ENCODE data around the gene TSFM. TPM values are rescaled to one million over a fixed set of nuclear protein-coding genes. Genes with fewer than 3 reads are reported as not detected.

Gene TSFM
- total and polyA plus RNA-seq, 4 donors: 15.0 to 22.9 (median 19.3) TPM

DNA sequence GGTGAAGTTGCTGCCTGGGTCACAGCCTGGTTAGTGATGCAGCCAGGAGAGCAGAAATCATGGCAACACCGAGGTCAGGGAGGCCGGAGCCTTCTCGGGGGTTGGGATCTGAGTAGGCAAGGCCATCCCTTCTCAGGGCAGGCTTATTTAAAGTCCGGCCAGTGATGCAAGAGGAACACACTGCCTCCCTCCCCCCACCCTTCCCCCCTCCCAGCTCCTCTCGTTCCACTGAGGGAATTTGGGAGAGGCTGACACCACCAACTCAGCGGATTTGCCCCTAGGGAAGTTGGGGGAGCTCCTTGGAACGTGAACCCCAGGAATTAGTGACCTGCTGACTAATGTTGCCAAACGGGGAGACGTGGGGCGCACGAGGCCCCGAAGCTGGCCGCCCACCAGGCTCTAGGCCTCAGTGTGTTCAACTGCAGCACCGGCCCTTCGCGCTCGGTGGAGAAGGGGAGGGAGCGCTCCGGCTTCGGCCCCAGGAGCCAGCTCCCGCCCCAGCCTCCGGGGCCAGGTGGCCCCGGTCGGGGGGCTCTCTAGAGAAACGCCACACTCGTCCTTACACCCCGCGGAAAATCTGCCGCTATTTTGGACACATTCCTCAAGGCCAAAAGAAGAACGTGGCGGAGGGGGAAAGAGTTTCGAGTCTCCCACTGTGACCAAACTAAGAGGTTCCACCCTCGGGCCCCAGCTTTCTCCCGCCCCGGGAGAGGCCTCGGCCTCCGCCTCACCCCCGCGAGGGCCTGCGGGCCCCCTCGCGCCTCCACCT is 62.3 kb downstream of the TSFM start:
- no peaks in the 10 kb centered on the region for H3K9me3 ChIP-seq (ENCODE audit: control insufficient read depth, low read length)
- H3K27ac ChIP-seq (ENCODE audit: low read depth in 1 of 2, low read length in 2 of 2): peak overlapping the region; percentile 99 to 100
- 0 to 1% methylated on average over 40 to 42 of the region's 42 CpGs for WGBS, 2 donors
- peaks cover 7 to 16% of the 10 kb centered on the region in 2 donors for H3K4me1 ChIP-seq (ENCODE audit: control insufficient read depth in 1 of 2, insufficient read depth in 2 of 2, low read length in 2 of 2)
- no peaks in the 10 kb centered on the region for H3K27me3 ChIP-seq (ENCODE audit: control insufficient read depth in 1 of 2, insufficient read depth in 2 of 2, low read length in 1 of 2)
- peak; percentile 88 to 89 for DNase-seq
- H3K36me3 ChIP-seq (ENCODE audit: control insufficient read depth in 1 of 2, insufficient read depth in 2 of 2, low read length in 1 of 2): no peaks in the 10 kb centered on the region
- intact Hi-C loops (cut with DNase I): loop anchor here in 1 of 2 donors (2.0 kb wide), 1 partner anchor 48 kb away; no protein-coding TSS in a partner anchor
- peak overlapping the region; percentile 87 to 98 for H3K4me3 ChIP-seq (ENCODE audit: low read length in 2 of 2)
- ATAC-seq (ENCODE audit: low FRiP score): peak; percentile 62

GRCh38 chr12:57845478-57846284 is 63.1 kb downstream of the TSFM start:
- ATAC-seq (ENCODE audit: low FRiP score): peak; percentile 70
- intact Hi-C loops (cut with DNase I): loop anchor here in 1 of 2 donors (2.0 kb wide), 1 partner anchor 47 kb away; no protein-coding TSS in a partner anchor
- DNase-seq: peak; percentile 89 to 94
- Histone ChIP-seq H3K36me3 (ENCODE audit: control insufficient read depth in 1 of 2, insufficient read depth in 2 of 2, low read length in 1 of 2) (no peaks in the 10 kb centered on the region), H3K9me3 (ENCODE audit: control insufficient read depth, low read length) (no peaks in the 10 kb centered on the region), H3K4me3 (ENCODE audit: low read length in 2 of 2) (peak overlapping the region; percentile 87 to 98), H3K27ac (ENCODE audit: low read depth in 1 of 2, low read length in 2 of 2) (peak overlapping the region; percentile 99 to 100), H3K4me1 (ENCODE audit: control insufficient read depth in 1 of 2, insufficient read depth in 2 of 2, low read length in 2 of 2) (peaks cover 7 to 8% of the 10 kb centered on the region in 2 donors), H3K27me3 (ENCODE audit: control insufficient read depth in 1 of 2, insufficient read depth in 2 of 2, low read length in 1 of 2) (no peaks in the 10 kb centered on the region)
- WGBS, 2 donors: 0 to 1% methylated on average over 78 to 81 of the region's 81 CpGs

DNA sequence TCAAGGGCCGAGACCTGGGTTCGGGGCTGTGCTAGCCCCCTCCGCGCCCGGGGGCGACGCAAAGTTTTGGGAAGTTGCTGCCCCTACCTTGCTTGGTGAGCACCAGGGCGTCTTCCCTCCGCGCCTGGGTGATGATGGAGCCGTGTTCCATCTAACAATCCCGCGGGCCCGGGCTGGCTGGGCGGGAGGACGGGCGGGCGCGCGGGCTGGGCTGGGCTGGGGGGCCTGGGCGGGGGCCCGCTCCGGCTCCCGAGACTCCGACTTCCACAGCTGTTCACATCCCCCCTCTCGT is 63.6 kb downstream of the TSFM start:
- ATAC-seq (ENCODE audit: low FRiP score): no peak
- intact Hi-C loops (cut with DNase I): no loop called here

DNA sequence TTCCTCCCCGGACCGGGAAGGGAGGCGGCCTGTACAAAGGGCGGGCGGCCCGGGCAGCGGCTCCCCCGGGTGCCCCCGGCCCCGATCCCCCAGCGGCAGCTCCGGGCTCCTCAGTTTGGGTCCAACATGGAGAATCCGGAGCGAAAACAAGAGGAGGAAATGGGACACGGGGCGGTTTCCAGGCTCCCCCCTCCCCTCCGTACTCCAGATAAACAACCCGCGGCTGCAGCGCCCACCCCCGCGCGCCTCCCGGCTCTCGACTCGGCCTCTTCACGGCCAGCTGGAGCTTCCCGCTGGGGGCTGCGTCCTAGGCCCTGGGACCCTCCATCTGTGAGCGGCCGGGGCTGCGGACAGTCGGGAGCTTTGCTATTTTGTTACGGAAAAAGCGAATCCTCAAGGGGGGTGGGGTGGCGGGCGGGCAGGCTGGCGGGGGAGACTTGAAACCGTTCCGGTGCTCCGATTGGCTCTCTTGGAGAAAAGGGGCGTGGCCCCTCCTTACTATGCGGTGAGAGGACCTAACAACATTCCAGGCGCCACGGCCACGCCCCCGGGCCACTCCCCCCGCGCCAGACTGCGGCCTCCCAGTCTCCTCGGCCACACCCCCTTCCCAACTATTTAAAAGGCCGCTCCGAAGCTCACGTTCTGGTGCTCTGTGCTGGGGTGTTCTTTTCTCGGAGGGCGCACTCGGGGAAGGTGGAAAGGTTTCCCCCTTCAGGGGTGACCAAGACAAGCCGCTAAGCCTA is 64.2 kb downstream of the TSFM start, which contains the start of gene CTDSP2:
TSS of gene CTDSP2 (minus strand) at position 153 of the 743 bp plus-strand sequence. CDS start 294 bp downstream, outside the sequence.
- no peaks in the 10 kb centered on the region for H3K36me3 ChIP-seq (ENCODE audit: control insufficient read depth in 1 of 2, insufficient read depth in 2 of 2, low read length in 1 of 2)
- peak within 1 kb of the TSS; percentile 87 to 98 for H3K4me3 ChIP-seq (ENCODE audit: low read length in 2 of 2)
- no peaks in the 10 kb centered on the region for H3K27me3 ChIP-seq (ENCODE audit: control insufficient read depth in 1 of 2, insufficient read depth in 2 of 2, low read length in 1 of 2)
- peak; percentile 100 for DNase-seq
- 1% methylated on average over 51 to 58 of the region's 58 CpGs for WGBS, 2 donors
- H3K27ac ChIP-seq (ENCODE audit: low read depth in 1 of 2, low read length in 2 of 2): peak within 1 kb of the TSS; percentile 99 to 100
- peak; percentile 94 for ATAC-seq (ENCODE audit: low FRiP score)
- no peaks in the 10 kb centered on the region for H3K9me3 ChIP-seq (ENCODE audit: control insufficient read depth, low read length)
- H3K4me1 ChIP-seq (ENCODE audit: control insufficient read depth in 1 of 2, insufficient read depth in 2 of 2, low read length in 2 of 2): peaks cover 4 to 9% of the 10 kb centered on the region in 2 donors
- intact Hi-C loops (cut with DNase I): no loop called here

More for the DNA sequence above, 63.6 kb downstream of the TSFM start:
- Histone ChIP-seq H3K9me3 (ENCODE audit: control insufficient read depth, low read length) (no peaks in the 10 kb centered on the region), H3K27me3 (ENCODE audit: control insufficient read depth in 1 of 2, insufficient read depth in 2 of 2, low read length in 1 of 2) (no peaks in the 10 kb centered on the region), H3K27ac (ENCODE audit: low read depth in 1 of 2, low read length in 2 of 2) (peak overlapping the region; percentile 99 to 100), H3K36me3 (ENCODE audit: control insufficient read depth in 1 of 2, insufficient read depth in 2 of 2, low read length in 1 of 2) (no peaks in the 10 kb centered on the region), H3K4me3 (ENCODE audit: low read length in 2 of 2) (peak overlapping the region; percentile 87 to 98), H3K4me1 (ENCODE audit: control insufficient read depth in 1 of 2, insufficient read depth in 2 of 2, low read length in 2 of 2) (peaks cover 4 to 9% of the 10 kb centered on the region in 2 donors)
- 0% methylated on average over 8 to 26 of the region's 26 CpGs for WGBS, 2 donors
- DNase-seq: no peak

Small RNA genes within 50 kb of the gene (microRNA-seq; reads per million reads assigned to microRNA genes)
- gene MIR26A2 (95.4 to 198 reads per million in 2 donors), gene MIR6759 (0 reads per million in 2 donors)

Other genes with a start within 250 kb of the TSFM start
- 100 to 1,000 TPM; 122 to 128 TPM for gene DCTN2, start 235.6 kb upstream of the TSFM start, total RNA-seq
- 100 to 1,000 TPM; 138 to 159 TPM for gene DCTN2, start 235.6 kb upstream of the TSFM start, polyA plus RNA-seq
- 1 to 10 TPM; 1.3 to 3.5 TPM for gene KIF5A, start 232.7 kb upstream of the TSFM start, total RNA-seq
- gene KIF5A, start 232.7 kb upstream of the TSFM start, polyA plus RNA-seq: under 1 TPM; 0.75 to 0.92 TPM
- gene PIP4K2C, start 191.6 kb upstream of the TSFM start, total RNA-seq: 10 to 100 TPM; 25.1 to 28.4 TPM
- 10 to 100 TPM; 14.5 to 27.0 TPM for gene PIP4K2C, start 191.6 kb upstream of the TSFM start, polyA plus RNA-seq
- 10 to 100 TPM; 47.2 to 47.4 TPM for gene DTX3, start 178.0 kb upstream of the TSFM start, total RNA-seq
- gene DTX3, start 178.0 kb upstream of the TSFM start, polyA plus RNA-seq: 100 to 1,000 TPM in 1 of 2 donors, 10 to 100 TPM in 1; 14.0 to 123 TPM
- 10 to 100 TPM; 72.0 to 73.0 TPM for gene ARHGEF25, start 171.4 kb upstream of the TSFM start, total RNA-seq
- gene ARHGEF25, start 171.4 kb upstream of the TSFM start, polyA plus RNA-seq: 100 to 1,000 TPM in 1 of 2 donors, 10 to 100 TPM in 1; 65.6 to 253 TPM
- gene B4GALNT1, start 149.6 kb upstream of the TSFM start, total RNA-seq: 1 to 10 TPM; 5.9 to 6.5 TPM
- gene B4GALNT1, start 149.6 kb upstream of the TSFM start, polyA plus RNA-seq: 1 to 10 TPM; 1.0 to 2.9 TPM
- 100 to 1,000 TPM; 208 to 252 TPM for gene OS9, start 88.7 kb upstream of the TSFM start, total RNA-seq
- 100 to 1,000 TPM; 139 to 253 TPM for gene OS9, start 88.7 kb upstream of the TSFM start, polyA plus RNA-seq
- gene AGAP2, start 44.0 kb upstream of the TSFM start, total RNA-seq: 1 to 10 TPM; 2.6 to 3.6 TPM
- under 1 TPM; 0.18 to 0.88 TPM for gene AGAP2, start 44.0 kb upstream of the TSFM start, polyA plus RNA-seq
- 10 to 100 TPM; 31.4 to 37.6 TPM for gene TSPAN31, start 37.7 kb upstream of the TSFM start, total RNA-seq
- gene TSPAN31, start 37.7 kb upstream of the TSFM start, polyA plus RNA-seq: 10 to 100 TPM; 27.4 to 40.6 TPM
- gene CDK4, start 30.5 kb upstream of the TSFM start, total RNA-seq: 10 to 100 TPM; 54.6 to 55.0 TPM
- 10 to 100 TPM; 44.7 to 60.4 TPM for gene CDK4, start 30.5 kb upstream of the TSFM start, polyA plus RNA-seq
- 10 to 100 TPM; 10.8 to 17.1 TPM for gene MARCHF9, start 27.7 kb upstream of the TSFM start, total RNA-seq
- 10 to 100 TPM in 1 of 2 donors, 1 to 10 TPM in 1; 4.8 to 29.9 TPM for gene MARCHF9, start 27.7 kb upstream of the TSFM start, polyA plus RNA-seq
- 1 to 10 TPM in 1 of 2 donors, under 1 TPM in 1; 0.94 to 1.5 TPM for gene CYP27B1, start 15.7 kb upstream of the TSFM start, total RNA-seq
- gene CYP27B1, start 15.7 kb upstream of the TSFM start, polyA plus RNA-seq: under 1 TPM in 1 of 2 donors, not detected in 1; 0.28 TPM
- 10 to 100 TPM; 15.4 to 16.2 TPM for gene METTL1, start 10.7 kb upstream of the TSFM start, total RNA-seq
- 10 to 100 TPM in 1 of 2 donors, 1 to 10 TPM in 1; 9.5 to 16.1 TPM for gene METTL1, start 10.7 kb upstream of the TSFM start, polyA plus RNA-seq
- 10 to 100 TPM in 1 of 2 donors, 1 to 10 TPM in 1; 8.4 to 10.9 TPM for gene EEF1AKMT3, start 10.2 kb upstream of the TSFM start, total RNA-seq
- gene EEF1AKMT3, start 10.2 kb upstream of the TSFM start, polyA plus RNA-seq: 1 to 10 TPM; 4.5 to 6.7 TPM
- gene AVIL, start 35.9 kb downstream of the TSFM start, total RNA-seq: 10 to 100 TPM; 11.5 to 26.8 TPM
- gene AVIL, start 35.9 kb downstream of the TSFM start, polyA plus RNA-seq: 1 to 10 TPM; 5.5 to 7.2 TPM
- gene CTDSP2, start 63.9 kb downstream of the TSFM start, total RNA-seq: 100 to 1,000 TPM; 187 to 252 TPM
- gene CTDSP2, start 63.9 kb downstream of the TSFM start, polyA plus RNA-seq: 10 to 100 TPM; 51.2 to 91.7 TPM
- 1 to 10 TPM; 3.9 to 5.4 TPM for gene ATP23, start 158.8 kb downstream of the TSFM start, total RNA-seq
- gene ATP23, start 158.8 kb downstream of the TSFM start, polyA plus RNA-seq: 10 to 100 TPM in 1 of 2 donors, 1 to 10 TPM in 1; 3.4 to 19.3 TPM